ENCODE measurements around the gene GNAT2.

Gene GNAT2

DNA sequence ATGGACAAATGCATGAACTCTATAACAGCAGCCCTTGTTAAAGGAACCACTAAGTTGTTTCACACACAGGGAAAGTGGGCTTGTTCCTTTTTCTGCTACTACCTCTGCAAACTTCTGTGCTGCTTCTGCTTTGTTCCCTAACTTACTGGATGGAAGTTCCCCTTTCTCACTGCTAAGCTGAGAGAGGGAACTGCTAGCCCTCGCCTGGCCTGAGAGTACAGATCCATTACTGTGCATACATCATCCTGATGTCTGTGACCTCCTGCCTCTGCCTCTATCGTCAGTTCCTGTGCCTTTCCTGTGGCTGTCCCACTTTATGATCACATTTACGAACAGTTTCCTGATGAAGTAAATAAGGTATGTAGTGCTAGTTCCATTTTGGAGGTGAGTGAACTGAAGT, 3.5 kb downstream of the GNAT2 start:
- Histone ChIP-seq H3K4me3 (replicated peaks; ENCODE audit: low read depth, low read length) (no peak overlapping the region), H3K27me3 (replicated peaks; ENCODE audit: control insufficient read depth, insufficient read depth, low read length) (no peaks in the 10 kb centered on the region), H3K36me3 (ENCODE audit: control insufficient read depth, insufficient read depth, low read length) (no peaks in the 10 kb centered on the region)
- TF ChIP-seq, protein P1, sequence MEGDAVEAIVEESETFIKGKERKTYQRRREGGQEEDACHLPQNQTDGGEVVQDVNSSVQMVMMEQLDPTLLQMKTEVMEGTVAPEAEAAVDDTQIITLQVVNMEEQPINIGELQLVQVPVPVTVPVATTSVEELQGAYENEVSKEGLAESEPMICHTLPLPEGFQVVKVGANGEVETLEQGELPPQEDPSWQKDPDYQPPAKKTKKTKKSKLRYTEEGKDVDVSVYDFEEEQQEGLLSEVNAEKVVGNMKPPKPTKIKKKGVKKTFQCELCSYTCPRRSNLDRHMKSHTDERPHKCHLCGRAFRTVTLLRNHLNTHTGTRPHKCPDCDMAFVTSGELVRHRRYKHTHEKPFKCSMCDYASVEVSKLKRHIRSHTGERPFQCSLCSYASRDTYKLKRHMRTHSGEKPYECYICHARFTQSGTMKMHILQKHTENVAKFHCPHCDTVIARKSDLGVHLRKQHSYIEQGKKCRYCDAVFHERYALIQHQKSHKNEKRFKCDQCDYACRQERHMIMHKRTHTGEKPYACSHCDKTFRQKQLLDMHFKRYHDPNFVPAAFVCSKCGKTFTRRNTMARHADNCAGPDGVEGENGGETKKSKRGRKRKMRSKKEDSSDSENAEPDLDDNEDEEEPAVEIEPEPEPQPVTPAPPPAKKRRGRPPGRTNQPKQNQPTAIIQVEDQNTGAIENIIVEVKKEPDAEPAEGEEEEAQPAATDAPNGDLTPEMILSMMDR (IDR thresholded peaks at IDR 0.05; ENCODE audit: insufficient read depth, low read length, poor library complexity, severe bottlenecking) = no peak
- DNase-seq (ENCODE audit: extremely low read depth, insufficient read length) = no peak

DNA sequence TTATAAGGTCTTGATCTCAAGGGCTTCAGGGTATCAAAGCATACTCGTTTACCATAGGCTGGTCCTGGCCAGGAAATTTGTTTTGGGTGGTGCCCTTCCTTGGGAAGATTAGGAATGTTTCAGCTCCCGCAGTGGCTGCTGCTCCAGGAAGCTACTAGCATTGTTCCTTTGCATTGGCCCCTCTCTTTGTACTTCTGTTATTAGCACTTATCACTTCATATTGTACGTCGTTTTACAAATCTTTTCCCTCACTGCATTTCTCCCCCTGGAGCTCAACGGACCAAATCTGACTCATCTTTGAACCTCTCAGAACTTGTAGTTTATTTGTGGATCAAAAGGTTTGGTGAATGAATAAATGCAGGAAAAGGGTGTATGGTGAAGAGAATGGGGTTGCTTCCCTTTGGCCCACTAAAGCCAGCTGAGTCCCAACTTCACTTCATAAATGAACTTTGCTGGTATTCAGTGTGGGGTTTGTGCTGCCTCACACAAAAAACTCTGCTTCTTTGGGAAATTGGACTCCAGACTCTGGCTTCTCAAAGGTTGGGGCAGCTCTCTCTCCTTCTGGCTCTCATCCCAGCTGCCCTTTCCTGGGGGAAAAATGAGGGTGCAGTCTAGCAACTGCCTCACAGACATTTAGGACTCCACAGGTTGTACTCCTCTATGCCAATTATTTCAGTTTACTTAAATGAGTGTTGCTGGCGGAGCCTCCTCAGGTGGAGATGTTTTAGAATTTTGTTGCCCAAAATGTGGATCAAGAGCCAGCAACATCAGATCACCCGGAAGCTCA, 5.9 kb downstream of the GNAT2 start:
- Histone ChIP-seq H3K4me3 (replicated peaks; ENCODE audit: low read depth, low read length) (no peak overlapping the region), H3K36me3 (ENCODE audit: control insufficient read depth, insufficient read depth, low read length) (no peaks in the 10 kb centered on the region), H3K27me3 (replicated peaks; ENCODE audit: control insufficient read depth, insufficient read depth, low read length) (no peaks in the 10 kb centered on the region)
- TF ChIP-seq, protein P1 (IDR thresholded peaks at IDR 0.05; ENCODE audit: insufficient read depth, low read length, poor library complexity, severe bottlenecking) = no peak
- DNase-seq (ENCODE audit: extremely low read depth, insufficient read length) = no peak

DNA sequence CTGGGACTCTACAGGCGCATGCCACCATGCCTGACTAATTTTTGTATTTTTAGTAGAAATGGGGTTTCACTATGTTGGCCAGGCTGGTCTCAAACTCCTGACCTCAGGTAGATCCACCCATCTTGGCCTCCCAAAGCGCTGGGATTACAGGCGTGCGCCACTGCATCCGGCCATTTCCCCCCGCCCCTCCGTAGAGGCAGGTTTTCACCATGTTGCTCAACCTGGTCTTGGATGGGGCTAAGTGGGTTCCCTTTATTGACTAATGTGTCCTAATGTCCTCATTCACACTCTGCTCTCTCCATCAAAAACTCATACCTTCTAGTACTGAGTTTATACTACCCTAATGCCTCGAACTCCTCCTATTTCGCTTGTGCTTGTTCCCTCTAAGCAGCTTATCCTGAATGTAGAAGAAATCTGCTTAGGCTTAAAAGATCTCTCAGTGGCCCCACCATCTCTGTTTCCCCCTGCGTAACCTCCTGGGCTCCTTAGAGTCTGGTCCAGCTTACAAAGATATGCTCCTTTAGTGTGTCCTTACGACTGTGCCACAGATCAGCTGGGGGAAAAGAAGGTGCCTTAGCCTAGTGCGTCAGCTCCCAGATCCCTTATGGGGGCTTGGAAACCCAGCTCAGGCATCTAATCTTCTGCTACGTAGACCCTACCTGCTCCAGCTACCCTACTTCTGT, 8.0 kb downstream of the GNAT2 start:
- Histone ChIP-seq H3K27me3 (replicated peaks; ENCODE audit: control insufficient read depth, insufficient read depth, low read length) (no peaks in the 10 kb centered on the region), H3K36me3 (ENCODE audit: control insufficient read depth, insufficient read depth, low read length) (no peaks in the 10 kb centered on the region), H3K4me3 (replicated peaks; ENCODE audit: low read depth, low read length) (no peak overlapping the region)
- no peak for DNase-seq (ENCODE audit: extremely low read depth, insufficient read length)
- TF ChIP-seq, protein P1 (IDR thresholded peaks at IDR 0.05; ENCODE audit: insufficient read depth, low read length, poor library complexity, severe bottlenecking) = no peak

DNA sequence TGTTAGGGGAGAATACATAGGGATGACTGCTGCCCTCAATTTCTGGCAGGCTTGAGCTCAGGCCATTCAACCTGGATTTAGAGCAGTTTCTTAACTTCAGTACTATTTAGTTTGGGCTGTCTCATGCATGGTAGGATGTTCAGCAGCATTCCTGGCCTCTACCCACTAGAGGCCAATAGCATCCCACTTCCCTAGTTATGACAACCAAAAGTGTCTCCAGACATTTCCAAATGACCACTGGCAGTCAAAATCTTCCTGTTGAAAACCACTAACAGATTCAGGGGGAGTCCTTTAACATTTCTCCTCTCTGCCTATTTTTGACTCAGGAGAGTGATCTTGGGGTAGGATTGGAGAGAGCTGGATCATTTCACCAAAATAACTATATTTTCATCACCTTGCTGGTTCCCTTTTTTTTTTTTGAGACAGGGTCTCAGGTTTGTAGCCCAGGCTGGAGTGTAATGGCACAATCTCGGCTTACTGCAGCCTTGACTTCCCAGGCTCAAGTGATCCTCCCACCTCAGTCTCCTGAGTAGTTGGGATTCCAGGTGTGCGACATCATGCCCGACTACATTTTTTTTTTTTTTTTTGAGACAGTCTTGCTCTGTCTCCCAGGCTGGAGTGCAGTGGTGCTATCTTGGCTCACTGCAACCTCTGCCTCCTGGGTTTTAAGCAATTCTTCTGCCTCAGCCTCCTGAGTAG, 8.7 kb downstream of the GNAT2 start:
- TF ChIP-seq, protein P1 (IDR thresholded peaks at IDR 0.05; ENCODE audit: insufficient read depth, low read length, poor library complexity, severe bottlenecking) = no peak
- no peak for DNase-seq (ENCODE audit: extremely low read depth, insufficient read length)
- H3K27me3 ChIP-seq (replicated peaks; ENCODE audit: control insufficient read depth, insufficient read depth, low read length) = no peaks in the 10 kb centered on the region
- H3K36me3 ChIP-seq (ENCODE audit: control insufficient read depth, insufficient read depth, low read length) = no peaks in the 10 kb centered on the region
- no peak overlapping the region for H3K4me3 ChIP-seq (replicated peaks; ENCODE audit: low read depth, low read length)

DNA sequence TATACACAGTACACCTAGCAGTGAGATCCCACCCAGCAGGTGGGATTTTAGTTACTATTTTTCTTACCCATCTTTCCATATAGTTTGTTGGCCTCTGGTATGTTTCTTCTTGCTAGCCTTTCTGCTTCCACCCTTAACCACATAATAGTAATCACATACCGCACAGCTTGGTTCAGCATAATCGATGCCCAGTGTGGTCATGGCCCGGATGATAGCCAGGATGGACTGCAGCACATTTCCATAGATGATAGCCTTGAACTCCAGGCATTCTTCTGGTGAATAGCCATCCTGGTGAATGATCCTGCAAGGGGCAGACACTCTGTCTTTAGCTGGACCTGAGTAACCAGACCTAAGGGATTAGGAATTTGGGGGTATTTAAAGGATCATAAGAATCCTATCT, 9.5 kb downstream of the GNAT2 start:
- TF ChIP-seq, protein P1 (IDR thresholded peaks at IDR 0.05; ENCODE audit: insufficient read depth, low read length, poor library complexity, severe bottlenecking) = no peak
- Histone ChIP-seq H3K4me3 (replicated peaks; ENCODE audit: low read depth, low read length) (no peak overlapping the region), H3K36me3 (ENCODE audit: control insufficient read depth, insufficient read depth, low read length) (no peaks in the 10 kb centered on the region), H3K27me3 (replicated peaks; ENCODE audit: control insufficient read depth, insufficient read depth, low read length) (no peaks in the 10 kb centered on the region)
- no peak for DNase-seq (ENCODE audit: extremely low read depth, insufficient read length)
